Loucy (cell line): ENCODE results near the gene PLEKHH2.

ENCODE experiments used
- CTCF ChIP-seq: fragments of 200-600 bp; sonication (generic); conservative IDR thresholded peaks from 2 replicates; pipeline ENCODE4 v1.5.1; 2014; ENCODE audit warnings: mild to moderate bottlenecking, antibody characterized with exemption, low read length
- EZH2phosphoT487 ChIP-seq: fragments of 200-600 bp; IDR thresholded peaks from 2 replicates; pipeline ENCODE4 v1.6.1; 2018; ENCODE audit warnings: antibody characterized with exemption, mild to moderate bottlenecking, moderate library complexity, borderline replicate concordance

- TF ChIP-seq CTCF (no peak), EZH2phosphoT487 (no peak)
Observed at GRCh38 chr2:43692428-43692994, 55.5 kb downstream of the PLEKHH2 start.
